ENCODE measurements around the gene GP1BB. TPM values are rescaled to one million over a fixed set of nuclear protein-coding genes. Genes with fewer than 3 reads are reported as not detected.

Gene GP1BB
- total and polyA plus RNA-seq, 2 of the 4 experiments (the other 2 are of a cell fraction): 0.18 to 1.5 TPM

GRCh38 chr22:19753090-19753842, 29.9 kb downstream of the GP1BB start:
- Histone ChIP-seq H3K27ac (ENCODE audit: insufficient read depth, low read length) (no peak overlapping the region), H4K5ac (ENCODE audit: low read depth, low read length) (no peak overlapping the region), H2AK5ac (ENCODE audit: low read depth, low read length) (no peak overlapping the region), H2BK5ac (ENCODE audit: low read depth, low read length, poor library complexity, severe bottlenecking) (no peak overlapping the region), H2BK15ac (ENCODE audit: low read depth, low read length) (no peak overlapping the region), H4K8ac (ENCODE audit: low read depth in 2 of 2, low read length in 2 of 2) (no peak overlapping the region), H2BK20ac (ENCODE audit: low read depth, low read length) (no peak overlapping the region), H3K4me1 (ENCODE audit: control insufficient read depth, insufficient read depth, low read length) (peaks cover 9% of the 10 kb centered on the region), H3K14ac (replicated peaks; ENCODE audit: low read depth, low read length) (no peak overlapping the region), H3K18ac (ENCODE audit: low read depth, low read length) (no peak overlapping the region), H3K27me3 (ENCODE audit: control insufficient read depth, insufficient read depth, low read length) (peaks cover 71% of the 10 kb centered on the region), H2BK120ac (ENCODE audit: low read depth, low read length) (no peak overlapping the region), H4K91ac (ENCODE audit: insufficient read depth, low read depth, low read length) (no peak overlapping the region), H3K4me2 (ENCODE audit: low read depth, low read length) (no peak overlapping the region), H2AFZ (replicated peaks; ENCODE audit: low read length, poor library complexity) (no peak overlapping the region), H4K20me1 (ENCODE audit: insufficient read depth, low read length) (peaks cover 6% of the 10 kb centered on the region; the same call in 1 of the 2 replicates), H2AK9ac (replicated peaks; ENCODE audit: low read depth, low read length, poor library complexity) (no peak overlapping the region), H3K23ac (ENCODE audit: low read depth, low read length) (no peak overlapping the region), H3K9me1 (ENCODE audit: insufficient read depth, low read length) (peaks cover 5% of the 10 kb centered on the region), H3K4ac (ENCODE audit: low read depth, low read length) (no peak overlapping the region), H3K36me3 (ENCODE audit: control insufficient read depth, insufficient read depth, low read length) (no peaks in the 10 kb centered on the region), H3K9ac (ENCODE audit: low read depth, low read length) (no peak overlapping the region), H3K56ac (ENCODE audit: extremely low read depth, insufficient read depth, low read length) (no peak overlapping the region), H3K79me1 (ENCODE audit: low read depth in 1 of 2, low read length in 2 of 2) (no peaks in the 10 kb centered on the region), H3K9me3 (ENCODE audit: control insufficient read depth, insufficient read depth, low read length) (no peaks in the 10 kb centered on the region), H3K4me3 (ENCODE audit: insufficient read depth, low read depth, low read length) (no peak overlapping the region)
- WGBS, 2 experiments (ENCODE audit: extremely low coverage in 2 of 2, insufficient read length in 1 of 2): 86% methylated on average over 2 of the region's 10 CpGs; no CpG with 5 or more reads in 1 of the 2 experiments
- ChIA-PET CTCF (no interaction called here), POLR2A (ENCODE audit: unreplicated experiment) (no interaction called here)
- intact Hi-C loops (cut with micrococcal nuclease): no loop called here
- in situ Hi-C loops (cut with MboI; ENCODE audit: low sequenced_read_pairs): no loop called here
- DNase-seq (no peak), ATAC-seq (ENCODE audit: low read depth) (no peak)
- BruUV-seq (replicated peaks): no TSS peak
- TF ChIP-seq POLR2A (IDR thresholded peaks at IDR 0.05; ENCODE audit: low read depth, low read length) (no peak), MXI1 (IDR thresholded peaks at IDR 0.05; ENCODE audit: borderline replicate concordance, low read depth, low read length) (no peak), NFE2L2 (IDR thresholded peaks at IDR 0.05; ENCODE audit: low read depth, low read length) (no peak), BHLHE40 (IDR thresholded peaks at IDR 0.05; ENCODE audit: low read depth, low read length) (no peak), CTCF (conservative IDR thresholded peaks at IDR 0.05; ENCODE audit: low read depth, low read length) (no peak)
- dilution Hi-C loops (cut with HindIII; ENCODE audit: low sequenced_read_pairs, unreplicated experiment): no loop called here

Measured in IMR-90 (cell line).